Epithelial cell of esophagus (primary cell): ENCODE results near the gene TBX10.
"Not testable (repeated sequence)": the region's sequence is repeated elsewhere in the genome, so short reads cannot be mapped to it uniquely, and the experiment has no call there.

ENCODE experiments used
- DNase-seq: peaks from one replicate; pipeline ENCODE4 v3.0.0; 2010; ENCODE audit warnings: low read depth
- H3K4me3 ChIP-seq: 2 replicates; pipeline ENCODE4 v1.5.1; 2011; ENCODE audit warnings: mild to moderate bottlenecking, low read length, control low read depth
- CTCF ChIP-seq: IDR thresholded peaks from 2 replicates; pipeline ENCODE4 v1.5.1; 2011; ENCODE audit warnings: low read depth, mild to moderate bottlenecking, low read length, control low read depth, inconsistent platforms; ENCODE audit not compliant: insufficient read depth; ENCODE audit errors: missing control alignments

Gene TBX10

GRCh38 chr11:67641338-67642172, 2.0 kb upstream of the TBX10 start:
- TF ChIP-seq CTCF: no peak
- H3K4me3 ChIP-seq: no peak overlapping the region
- no peak for DNase-seq

- DNase-seq: no peak
- no peak for TF ChIP-seq CTCF
- no peak overlapping the region for H3K4me3 ChIP-seq
These were observed 1.3 kb upstream of the TBX10 start for GRCh38 chr11:67640758-67641337.

- peak; percentile 51 for DNase-seq
- no peak overlapping the region for H3K4me3 ChIP-seq
- TF ChIP-seq CTCF: peak; percentile 71
These were observed 626 bp upstream of the TBX10 start for GRCh38 chr11:67640021-67640757.

- TF ChIP-seq CTCF: no peak
- H3K4me3 ChIP-seq: no peak overlapping the region
- no peak for DNase-seq
These were observed 777 bp downstream of the TBX10 start for GRCh38 chr11:67638535-67639437.

- DNase-seq, H3K4me3 ChIP-seq: not testable (repeated sequence)
These were observed 2.1 kb downstream of the TBX10 start for GRCh38 chr11:67637441-67637840.

- no peak overlapping the region for H3K4me3 ChIP-seq
- peak; percentile 17 for DNase-seq
- TF ChIP-seq CTCF: no peak
These were observed 2.6 kb downstream of the TBX10 start for GRCh38 chr11:67636962-67637361.

- no peak for TF ChIP-seq CTCF
- no peak for DNase-seq
- H3K4me3 ChIP-seq: no peak overlapping the region
These were observed 4.4 kb downstream of the TBX10 start for GRCh38 chr11:67635231-67635521.
